H9 (cell line): ENCODE data around the gene SDK1. TPM values are rescaled to one million over a fixed set of nuclear protein-coding genes. Genes with fewer than 3 reads are reported as not detected.

Experiments
- DNase-seq: peaks from one replicate; pipeline ENCODE4 v3.0.0-alpha.2; 2017
- H2AFZ ChIP-seq: one replicate; pipeline ENCODE4 v1.6.1; 2013; ENCODE audit warnings: mild to moderate bottlenecking, low read length, control low read depth, moderate library complexity
- H2AK5ac ChIP-seq: 2 replicates; pipeline ENCODE4 v1.6.1; 2013; ENCODE audit warnings: low read length, control low read depth, mixed read lengths; ENCODE audit not compliant: insufficient read length
- H2BK120ac ChIP-seq: one replicate; pipeline ENCODE4 v1.6.1; 2013; ENCODE audit warnings: low read depth, mild to moderate bottlenecking, low read length, control low read depth, inconsistent platforms; ENCODE audit not compliant: poor library complexity, severe bottlenecking
- H2BK12ac ChIP-seq: 2 replicates; pipeline ENCODE4 v1.6.1; 2013; ENCODE audit warnings: low read length, control low read depth, mixed read lengths, low read depth; ENCODE audit not compliant: insufficient read length
- H2BK15ac ChIP-seq: 2 replicates; pipeline ENCODE4 v1.6.1; 2013; ENCODE audit warnings: low read depth, low read length, control low read depth
- H2BK20ac ChIP-seq: one replicate; pipeline ENCODE4 v1.6.1; 2013; ENCODE audit warnings: low read depth, mild to moderate bottlenecking, low read length, control low read depth, inconsistent platforms; ENCODE audit not compliant: poor library complexity, severe bottlenecking
- H2BK5ac ChIP-seq: 2 replicates; pipeline ENCODE4 v1.6.1; 2013; ENCODE audit warnings: low read length, control low read depth, mixed read lengths; ENCODE audit not compliant: insufficient read length
- H3K14ac ChIP-seq: 2 replicates; pipeline ENCODE4 v1.6.1; 2013; ENCODE audit warnings: low read length, control low read depth; ENCODE audit not compliant: insufficient read depth
- H3K18ac ChIP-seq: 2 replicates; pipeline ENCODE4 v1.6.1; 2013; ENCODE audit warnings: low read depth, mild to moderate bottlenecking, mixed read lengths, low read length, control low read depth; ENCODE audit not compliant: insufficient read length
- H3K23ac ChIP-seq: 2 replicates; pipeline ENCODE4 v1.6.1; 2013; ENCODE audit warnings: low read length, control low read depth, mixed read lengths, low read depth; ENCODE audit not compliant: insufficient read length
- H3K23me2 ChIP-seq: 2 replicates; pipeline ENCODE4 v1.6.1; 2013; ENCODE audit warnings: low read depth, mild to moderate bottlenecking, mixed read lengths, low read length, control low read depth; ENCODE audit not compliant: insufficient read length, poor library complexity, severe bottlenecking
- H3K27ac ChIP-seq: 2 replicates; pipeline ENCODE4 v1.5.1; 2013; ENCODE audit warnings: low read length, control low read depth, mixed read lengths, low read depth; ENCODE audit not compliant: insufficient read length
- H3K27me3 ChIP-seq: 2 replicates; pipeline ENCODE4 v1.6.1; 2013; ENCODE audit warnings: low read length, control low read depth, inconsistent platforms; ENCODE audit not compliant: insufficient read depth
- H3K4ac ChIP-seq: 2 replicates; pipeline ENCODE4 v1.6.1; 2013; ENCODE audit warnings: low read depth, mild to moderate bottlenecking, control low read depth, inconsistent platforms, low read length, moderate library complexity
- H3K4me1 ChIP-seq: 2 replicates; pipeline ENCODE4 v1.6.1; 2013; ENCODE audit warnings: low read length, control low read depth, inconsistent platforms; ENCODE audit not compliant: insufficient read depth
- H3K4me2 ChIP-seq: 2 replicates; pipeline ENCODE4 v1.6.1; 2013; ENCODE audit warnings: low read length, control low read depth, mixed read lengths; ENCODE audit not compliant: insufficient read length, insufficient read depth
- H3K56ac ChIP-seq: 2 replicates; pipeline ENCODE4 v1.6.1; 2013; ENCODE audit warnings: low read depth, mild to moderate bottlenecking, mixed read lengths, low read length, control low read depth; ENCODE audit not compliant: insufficient read length
- H3K79me1 ChIP-seq: 2 replicates; pipeline ENCODE4 v1.6.1; 2013; ENCODE audit warnings: low read depth, mild to moderate bottlenecking, moderate library complexity, low read length, control low read depth, inconsistent platforms; ENCODE audit not compliant: insufficient read depth, poor library complexity, severe bottlenecking
- H3K79me2 ChIP-seq: 2 replicates; pipeline ENCODE4 v1.6.1; 2013; ENCODE audit warnings: low read length, control low read depth, inconsistent platforms; ENCODE audit not compliant: insufficient read depth
- H3K9ac ChIP-seq: 2 replicates; pipeline ENCODE4 v1.6.1; 2013; ENCODE audit warnings: low read length, control low read depth, mixed read lengths; ENCODE audit not compliant: insufficient read length; ENCODE audit errors: extremely low read depth
- H3K9me3 ChIP-seq: one replicate; pipeline ENCODE4 v1.6.1; 2013; ENCODE audit warnings: low read depth, low read length, inconsistent platforms; ENCODE audit not compliant: control insufficient read depth
- H3T11ph ChIP-seq: one replicate; pipeline ENCODE4 v1.6.1; 2013; ENCODE audit warnings: mild to moderate bottlenecking, low read length, control low read depth, inconsistent platforms
- H4K20me1 ChIP-seq: one replicate; pipeline ENCODE4 v1.6.1; 2013; ENCODE audit not compliant: control insufficient read depth, insufficient read length, insufficient read depth
- H4K5ac ChIP-seq: 2 replicates; pipeline ENCODE4 v1.6.1; 2013; ENCODE audit warnings: low read depth, mild to moderate bottlenecking, mixed read lengths, low read length, control low read depth; ENCODE audit not compliant: insufficient read length
- H4K8ac ChIP-seq: replicated peaks from 2 replicates; pipeline ENCODE4 v1.6.1; 2013; ENCODE audit warnings: low read length, control low read depth, mixed read lengths, low read depth; ENCODE audit not compliant: insufficient read length
- H4K91ac ChIP-seq: 2 replicates; pipeline ENCODE4 v1.6.1; 2013; ENCODE audit warnings: low read depth, mild to moderate bottlenecking, moderate library complexity, mixed read lengths, low read length, control low read depth; ENCODE audit not compliant: insufficient read length
- H3K27ac Mint-ChIP-seq, 3 experiments: 2 replicates in 2 of 3; 3 replicates in 1 of 3; pipeline ENCODE4 v1.8.0; 2020 to 2021; ENCODE audit warnings: mixed read lengths in 3 of 3, mild to moderate bottlenecking in 1 of 3, moderate library complexity in 1 of 3
- H3K27me3 Mint-ChIP-seq: 2 replicates; pipeline ENCODE4 v1.8.0; 2021; ENCODE audit warnings: low read depth, mild to moderate bottlenecking, moderate library complexity, mixed read lengths
- H3K36me3 Mint-ChIP-seq, 3 experiments: 2 replicates in 2 of 3; 3 replicates in 1 of 3; pipeline ENCODE4 v1.8.0; 2020 to 2021; ENCODE audit warnings: low read depth in 3 of 3, mixed read lengths in 3 of 3; ENCODE audit not compliant: insufficient read depth in 1 of 3
- H3K4me1 Mint-ChIP-seq, 2 experiments: 2 replicates each; pipeline ENCODE4 v1.8.0; 2020; ENCODE audit warnings: mixed read lengths in 2 of 2
- H3K4me3 Mint-ChIP-seq, 2 experiments: 2 replicates in 1 of 2; 3 replicates in 1 of 2; pipeline ENCODE4 v1.8.0; 2020 to 2021; ENCODE audit warnings: mild to moderate bottlenecking in 2 of 2, mixed read lengths in 2 of 2, moderate library complexity in 1 of 2
- H3K9me3 Mint-ChIP-seq, 2 experiments: 2 replicates in 1 of 2; 3 replicates in 1 of 2; pipeline ENCODE4 v1.8.0; 2020; ENCODE audit warnings: mild to moderate bottlenecking in 2 of 2, mixed read lengths in 2 of 2, moderate library complexity in 1 of 2
- WGBS: extraction: QIAGEN DNeasy Blood & Tissue Kit; methylation state at CpG from one replicate; pipeline ENCODE4 v1.1.7; 2013; ENCODE audit warnings: missing lambda C conversion rate, low lambda C conversion rate, mixed read lengths; ENCODE audit not compliant: insufficient read length; ENCODE audit errors: extremely low coverage; 5-methylcytosine and 5-hydroxymethylcytosine counted together
- total RNA-seq: library from RNA; stranded (reverse); gene quantifications from 2 replicates; pipeline ENCODE4 v1.2.1, GENCODE V29; 2021
- TF ChIP-seq, protein P1 (sequence below): fragments of 200-600 bp; sonication (generic); conservative IDR thresholded peaks from 3 replicates; pipeline ENCODE4 v1.8.0; 2021; ENCODE audit warnings: antibody characterized with exemption, mild to moderate bottlenecking

Gene SDK1
- total RNA-seq, 1 experiment from 2014 or later, result 8.7 TPM

- H3K9ac ChIP-seq, result no peak overlapping the region
- no peak for DNase-seq
- peaks cover 6 to 19% of the 10 kb centered on the region in 2 experiments for H3K9me3 Mint-ChIP-seq
Observed at GRCh38 chr7:4273566-4274230, 972.6 kb downstream of the SDK1 start.

More at GRCh38 chr7:4273566-4274230, 972.6 kb downstream of the SDK1 start:
- Histone ChIP-seq H2AFZ (no peak overlapping the region), H3K79me1 (no peaks in the 10 kb centered on the region), H3K56ac (no peak overlapping the region), H3K18ac (no peak overlapping the region), H3K9me3 (no peaks in the 10 kb centered on the region), H3K23ac (no peak overlapping the region), H3K4me2 (no peak overlapping the region), H2BK5ac (no peak overlapping the region), H3K14ac (no peak overlapping the region), H4K20me1 (no peaks in the 10 kb centered on the region), H4K8ac (no peak overlapping the region), H4K91ac (no peak overlapping the region), H3K27ac (no peak overlapping the region), H3K23me2 (no peaks in the 10 kb centered on the region), H2BK120ac (no peak overlapping the region), H3K4me1 (no peaks in the 10 kb centered on the region), H3K27me3 (no peaks in the 10 kb centered on the region), H3T11ph (no peak overlapping the region), H4K5ac (no peak overlapping the region), H2BK12ac (no peak overlapping the region), H2BK15ac (no peak overlapping the region), H2BK20ac (no peak overlapping the region), H3K79me2 (no peaks in the 10 kb centered on the region), H3K4ac (no peak overlapping the region), H2AK5ac (no peak overlapping the region)
- H3K27ac Mint-ChIP-seq, result peak overlapping the region in 1 of 3 experiments; percentile 79; a peak in 1 of 7 replicates
- H3K4me3 Mint-ChIP-seq, result no peak overlapping the region
- H3K36me3 Mint-ChIP-seq, result peaks cover 0 to 5% (median 3%) of the 10 kb centered on the region in 3 experiments; a peak in 3 of 7 replicates
- TF ChIP-seq, protein P1, sequence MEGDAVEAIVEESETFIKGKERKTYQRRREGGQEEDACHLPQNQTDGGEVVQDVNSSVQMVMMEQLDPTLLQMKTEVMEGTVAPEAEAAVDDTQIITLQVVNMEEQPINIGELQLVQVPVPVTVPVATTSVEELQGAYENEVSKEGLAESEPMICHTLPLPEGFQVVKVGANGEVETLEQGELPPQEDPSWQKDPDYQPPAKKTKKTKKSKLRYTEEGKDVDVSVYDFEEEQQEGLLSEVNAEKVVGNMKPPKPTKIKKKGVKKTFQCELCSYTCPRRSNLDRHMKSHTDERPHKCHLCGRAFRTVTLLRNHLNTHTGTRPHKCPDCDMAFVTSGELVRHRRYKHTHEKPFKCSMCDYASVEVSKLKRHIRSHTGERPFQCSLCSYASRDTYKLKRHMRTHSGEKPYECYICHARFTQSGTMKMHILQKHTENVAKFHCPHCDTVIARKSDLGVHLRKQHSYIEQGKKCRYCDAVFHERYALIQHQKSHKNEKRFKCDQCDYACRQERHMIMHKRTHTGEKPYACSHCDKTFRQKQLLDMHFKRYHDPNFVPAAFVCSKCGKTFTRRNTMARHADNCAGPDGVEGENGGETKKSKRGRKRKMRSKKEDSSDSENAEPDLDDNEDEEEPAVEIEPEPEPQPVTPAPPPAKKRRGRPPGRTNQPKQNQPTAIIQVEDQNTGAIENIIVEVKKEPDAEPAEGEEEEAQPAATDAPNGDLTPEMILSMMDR, result no peak
- no CpG with 5 or more reads among the region's 9 CpGs for WGBS
- H3K4me1 Mint-ChIP-seq, result peaks cover 9 to 10% of the 10 kb centered on the region in 2 experiments; a peak in 3 of 4 replicates
- H3K27me3 Mint-ChIP-seq, result peaks cover 2% of the 10 kb centered on the region
